Stimulated activated naive CD4-positive, alpha-beta T cell treated with Interleukin-2 at 50 U/mL for 16 hours (primary cell): ENCODE data around the gene SRD5A2.
"Not testable (repeated sequence)": the region's sequence is repeated elsewhere in the genome, so short reads cannot be mapped to it uniquely, and the experiment has no call there.

ENCODE experiments used
- DNase-seq: peaks from one replicate; lab custom pipeline; 2025; lab: John Stamatoyannopoulos, UW

The SRD5A2 gene

GRCh38 chr2:31533036-31533435 lies 47.7 kb downstream of the SRD5A2 start:
- DNase-seq = no peak

GRCh38 chr2:31531101-31531500 lies 49.6 kb downstream of the SRD5A2 start:
- DNase-seq = no peak

GRCh38 chr2:31529256-31529655 lies 51.5 kb downstream of the SRD5A2 start:
- DNase-seq = no peak

- DNase-seq = no peak
Measured at GRCh38 chr2:31528823-31529222, 51.9 kb downstream of the SRD5A2 start.

- DNase-seq = no peak
Measured at GRCh38 chr2:31526946-31527732, 53.6 kb downstream of the SRD5A2 start.

GRCh38 chr2:31525876-31526275 lies 54.9 kb downstream of the SRD5A2 start:
- no peak for DNase-seq

GRCh38 chr2:31524592-31524991 lies 56.1 kb downstream of the SRD5A2 start:
- DNase-seq = no peak

- DNase-seq = peak; percentile 22
Measured at GRCh38 chr2:31523871-31524492, 56.8 kb downstream of the SRD5A2 start.

GRCh38 chr2:31522786-31523185 lies 58.0 kb downstream of the SRD5A2 start:
- DNase-seq = no peak

- no peak for DNase-seq
Measured at GRCh38 chr2:31517442-31518203, 63.1 kb downstream of the SRD5A2 start.

GRCh38 chr2:31515586-31515985 lies 65.2 kb downstream of the SRD5A2 start:
- DNase-seq = no peak

GRCh38 chr2:31513553-31513952 lies 67.2 kb downstream of the SRD5A2 start:
- no peak for DNase-seq

- DNase-seq = no peak
Measured at GRCh38 chr2:31511376-31511775, 69.4 kb downstream of the SRD5A2 start.

GRCh38 chr2:31505111-31505510 lies 75.6 kb downstream of the SRD5A2 start:
- no peak for DNase-seq

GRCh38 chr2:31504311-31504710 lies 76.4 kb downstream of the SRD5A2 start:
- DNase-seq = no peak

GRCh38 chr2:31496451-31496874 lies 84.3 kb downstream of the SRD5A2 start:
- DNase-seq = not testable (repeated sequence)

GRCh38 chr2:31489339-31489738 lies 91.4 kb downstream of the SRD5A2 start:
- not testable (repeated sequence) for DNase-seq

GRCh38 chr2:31483246-31483645 lies 97.5 kb downstream of the SRD5A2 start:
- no peak for DNase-seq

GRCh38 chr2:31476511-31477180 lies 104.1 kb downstream of the SRD5A2 start:
- DNase-seq = no peak

GRCh38 chr2:31475692-31476091 lies 105.0 kb downstream of the SRD5A2 start:
- no peak for DNase-seq

GRCh38 chr2:31474296-31474695 lies 106.4 kb downstream of the SRD5A2 start:
- no peak for DNase-seq
